NCI-H2107 (cell line): ENCODE results near the gene AKAP1.

Source experiments
- DNase-seq: peaks from one replicate; lab custom pipeline; 2025; lab: John Stamatoyannopoulos, UW

The AKAP1 gene

GRCh38 chr17:57130708-57131461 is 45.8 kb downstream of the AKAP1 start:
- DNase-seq, result peak; percentile 53

DNA sequence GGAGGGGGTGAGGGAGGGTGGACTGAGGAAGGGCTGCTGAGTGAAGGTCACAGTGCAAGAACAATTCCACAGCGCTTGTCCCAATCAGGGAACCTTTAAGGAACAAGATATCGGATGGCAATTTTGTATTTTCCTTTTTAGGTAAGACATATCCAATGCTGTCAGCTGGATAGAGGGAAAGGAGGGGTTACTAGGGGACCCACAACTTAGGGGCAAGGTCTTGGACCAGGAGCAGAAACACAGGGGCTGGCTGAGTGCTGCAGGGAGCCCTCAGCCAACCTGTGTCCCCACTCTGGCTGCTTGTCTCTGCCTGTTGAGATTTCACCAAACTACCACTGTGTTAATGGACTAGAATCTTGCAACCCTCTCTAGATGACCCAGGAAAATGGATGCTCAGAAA is 47.6 kb downstream of the AKAP1 start:
- no peak for DNase-seq

- DNase-seq, result no peak
These were observed 48.4 kb downstream of the AKAP1 start for GRCh38 chr17:57133486-57133885.

DNA sequence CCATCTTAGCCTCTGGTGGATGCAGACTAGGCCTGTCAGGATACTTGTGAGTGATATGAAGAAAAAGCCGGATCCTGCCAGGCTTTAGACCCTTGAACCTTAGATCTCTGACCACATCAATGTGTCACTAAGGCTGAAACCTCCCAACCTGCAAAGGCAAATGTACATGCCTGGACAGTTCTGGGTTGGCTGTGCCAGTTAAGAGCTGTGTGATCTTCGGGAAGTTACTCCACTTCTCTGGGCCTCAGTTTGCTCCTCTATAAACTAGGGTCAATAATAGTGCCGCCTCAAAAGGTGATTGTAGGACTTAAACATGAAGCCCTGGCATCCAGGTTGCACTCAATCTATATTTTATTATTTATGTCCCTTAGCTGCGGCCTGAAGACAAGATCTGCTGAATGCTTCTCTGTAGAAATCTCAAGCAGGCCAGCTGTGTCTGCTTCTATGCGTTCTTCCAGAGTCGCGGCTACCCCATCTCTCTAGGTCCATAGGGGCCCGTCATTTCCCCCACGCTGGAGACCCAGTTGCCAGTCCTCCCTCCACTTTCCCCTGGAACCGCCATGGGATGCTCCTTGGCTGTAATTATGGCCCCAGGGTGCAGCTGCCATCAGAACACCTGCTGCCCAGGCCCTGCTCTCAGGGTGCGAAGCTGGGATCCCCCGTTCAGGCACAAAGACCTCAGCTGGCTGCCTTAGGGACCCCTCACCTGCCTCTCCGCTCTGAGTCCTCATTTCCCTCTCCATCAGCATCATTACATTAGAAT is 50.2 kb downstream of the AKAP1 start:
- DNase-seq, result no peak

- DNase-seq, result no peak
These were observed 50.8 kb downstream of the AKAP1 start for GRCh38 chr17:57135789-57136291.

DNA sequence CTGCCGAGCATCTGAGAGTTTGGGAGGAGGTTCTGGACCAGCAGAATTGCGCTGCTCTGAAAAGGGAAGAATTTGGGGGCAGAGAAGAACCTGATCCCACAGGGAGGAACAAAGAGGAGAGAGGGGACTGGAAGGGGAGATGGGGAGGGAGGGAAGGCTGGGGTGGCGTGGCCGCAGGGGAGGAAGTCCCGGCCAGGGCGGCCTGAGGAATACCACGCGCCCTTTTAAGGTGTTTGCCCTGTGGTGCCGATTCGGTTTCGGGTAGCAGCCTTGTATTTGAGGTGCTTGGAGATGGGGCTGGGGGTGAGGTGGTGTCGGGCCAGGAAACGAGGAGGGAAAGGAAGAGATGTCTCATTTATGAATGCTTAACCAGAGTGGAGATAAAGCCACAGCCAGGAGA is 51.3 kb downstream of the AKAP1 start:
- DNase-seq, result no peak

- DNase-seq, result no peak
These were observed 53.2 kb downstream of the AKAP1 start for GRCh38 chr17:57138030-57138911.

GRCh38 chr17:57138956-57139576 is 54.0 kb downstream of the AKAP1 start:
- DNase-seq, result no peak

GRCh38 chr17:57140316-57140715 is 55.3 kb downstream of the AKAP1 start:
- no peak for DNase-seq

- DNase-seq, result no peak
These were observed 57.9 kb downstream of the AKAP1 start for GRCh38 chr17:57142925-57143324.

DNA sequence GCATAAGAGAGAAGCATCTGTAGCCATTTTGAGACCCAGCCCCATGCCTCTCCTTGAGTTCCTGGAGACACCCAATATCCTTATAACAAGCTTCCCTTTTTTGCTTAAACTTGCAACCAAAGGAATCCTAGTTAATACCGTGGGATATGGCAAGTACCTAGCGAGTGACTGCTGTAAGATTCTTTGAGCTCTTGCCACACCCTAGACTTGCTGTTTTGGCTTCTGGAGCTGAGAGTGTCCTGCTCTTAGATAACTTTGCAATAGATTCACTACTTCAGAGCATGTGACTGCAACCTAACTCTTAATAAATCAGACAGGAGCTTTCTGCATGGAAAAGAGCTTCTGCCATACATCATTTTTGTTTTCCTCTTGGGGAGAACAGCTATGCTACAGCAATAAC is 58.3 kb downstream of the AKAP1 start:
- DNase-seq, result no peak

DNA sequence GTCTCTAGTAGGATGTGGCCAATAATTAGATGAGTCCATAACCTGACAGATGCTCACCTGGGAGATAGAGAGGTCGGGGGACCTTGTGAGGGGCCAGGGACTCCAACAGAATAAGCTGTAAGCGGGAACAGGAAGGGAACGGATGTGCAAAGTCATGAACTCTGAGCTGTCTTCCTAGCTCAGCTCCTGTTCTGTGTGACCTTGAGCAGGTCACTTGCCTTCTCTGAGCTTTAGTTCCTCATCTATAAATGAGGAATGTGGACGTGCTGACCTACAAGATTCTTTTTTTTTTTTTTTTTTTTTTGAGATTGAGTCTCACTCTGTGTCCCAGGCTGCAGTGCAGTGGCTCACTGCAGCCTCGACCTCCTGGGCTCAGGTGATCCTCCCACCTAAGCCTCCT is 58.9 kb downstream of the AKAP1 start:
- no peak for DNase-seq

GRCh38 chr17:57144567-57144966 is 59.5 kb downstream of the AKAP1 start:
- no peak for DNase-seq

DNA sequence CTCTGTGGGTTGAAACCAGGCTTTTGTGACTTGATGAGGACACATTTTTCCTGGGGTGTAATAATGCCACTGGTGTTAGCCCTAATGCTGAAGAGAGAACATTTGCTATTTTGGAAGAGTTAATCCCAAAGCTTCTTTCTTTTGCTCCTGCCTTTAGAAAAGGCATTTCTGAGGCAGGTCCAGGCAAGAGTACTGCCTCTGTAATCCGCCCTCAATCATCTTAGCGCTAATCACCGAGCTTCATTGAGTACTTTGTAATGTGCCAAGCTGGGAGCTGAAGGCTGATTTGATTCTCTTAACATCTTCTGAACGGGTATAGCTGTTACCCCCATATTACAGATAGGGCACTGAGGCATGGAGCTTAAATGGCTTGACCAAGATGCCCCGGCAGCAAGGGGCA is 60.3 kb downstream of the AKAP1 start:
- DNase-seq, result no peak

DNA sequence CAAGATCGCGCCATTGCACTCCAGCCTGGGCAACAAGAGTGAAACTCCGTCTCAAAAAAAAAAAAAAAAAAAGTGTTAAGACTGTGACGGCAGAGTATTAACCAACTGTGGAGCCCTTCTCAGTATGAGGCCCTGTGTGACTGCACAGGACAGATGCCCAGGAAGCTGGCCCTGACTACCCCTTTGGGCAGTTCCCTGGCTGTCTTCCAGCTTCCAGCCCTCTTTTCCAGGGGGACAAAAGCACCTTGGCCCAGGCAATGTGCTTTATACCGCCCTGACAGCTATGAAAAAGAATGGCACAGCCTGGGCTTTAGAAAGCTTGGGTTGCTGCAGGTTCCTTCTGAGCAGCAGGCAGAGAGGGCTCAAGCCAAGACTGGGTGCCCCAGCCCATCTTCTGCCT is 61.2 kb downstream of the AKAP1 start:
- DNase-seq, result no peak

DNA sequence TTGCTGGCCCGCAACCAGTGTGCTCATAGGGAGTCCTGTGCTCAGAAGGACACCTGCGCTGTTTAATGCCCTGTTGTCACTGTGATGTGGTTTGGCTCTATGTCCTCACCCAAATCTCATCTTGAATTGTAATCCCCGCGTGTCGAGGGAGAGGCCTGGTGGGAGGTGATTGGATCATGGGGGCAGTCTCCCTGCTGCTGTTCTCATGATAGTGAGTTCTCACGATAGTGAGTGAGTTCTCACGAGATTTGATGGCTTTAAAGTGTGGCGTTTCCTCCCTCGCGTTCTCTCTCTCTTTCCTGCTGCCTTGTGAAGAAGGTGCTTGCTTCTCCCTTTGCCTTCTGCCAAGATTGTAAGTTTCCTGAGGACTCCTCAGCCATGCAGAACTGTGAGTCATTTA is 66.8 kb downstream of the AKAP1 start:
- no peak for DNase-seq

GRCh38 chr17:57152967-57153528 is 68.0 kb downstream of the AKAP1 start:
- DNase-seq, result no peak

- DNase-seq, result no peak
These were observed 69.9 kb downstream of the AKAP1 start for GRCh38 chr17:57154921-57155320.

DNA sequence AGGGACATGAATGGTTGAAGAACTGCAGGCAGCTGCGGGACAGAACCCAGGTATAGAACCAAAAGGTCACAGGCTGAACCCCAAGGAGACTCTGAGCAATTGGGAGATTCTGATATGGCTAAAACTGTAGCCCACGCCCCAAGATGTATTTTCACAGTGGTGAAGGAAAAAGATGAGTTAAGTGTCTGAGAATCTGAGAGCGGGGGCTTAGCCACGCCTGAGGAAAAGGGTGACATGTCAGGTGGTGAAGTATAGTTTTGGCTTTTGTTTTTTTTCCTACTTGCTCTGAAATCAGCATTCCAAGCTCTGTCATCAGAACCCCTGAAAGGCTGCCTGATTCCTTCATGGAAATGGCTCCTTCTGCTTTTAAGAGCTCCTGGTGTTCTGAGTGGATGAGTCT is 73.3 kb downstream of the AKAP1 start:
- no peak for DNase-seq

GRCh38 chr17:57158795-57159194 is 73.7 kb downstream of the AKAP1 start:
- no peak for DNase-seq

DNA sequence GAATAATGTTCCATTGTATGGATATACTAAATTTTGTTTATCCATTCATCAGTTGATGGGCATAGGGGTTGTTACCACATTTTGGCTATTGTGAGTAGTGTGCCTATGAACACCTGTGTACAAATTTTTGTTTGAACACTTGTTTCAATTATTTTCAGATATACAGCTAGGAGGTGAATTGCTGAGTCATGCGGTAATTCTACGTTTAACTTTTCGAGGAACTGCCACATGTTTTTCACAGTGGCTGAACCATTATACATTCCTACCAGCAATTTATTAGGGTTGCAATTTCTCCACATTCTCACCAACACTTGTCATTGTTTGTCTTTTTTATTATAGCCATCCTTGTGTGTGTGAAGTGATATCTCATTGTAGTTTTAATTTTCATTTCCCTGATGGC is 75.6 kb downstream of the AKAP1 start:
- no peak for DNase-seq

DNA sequence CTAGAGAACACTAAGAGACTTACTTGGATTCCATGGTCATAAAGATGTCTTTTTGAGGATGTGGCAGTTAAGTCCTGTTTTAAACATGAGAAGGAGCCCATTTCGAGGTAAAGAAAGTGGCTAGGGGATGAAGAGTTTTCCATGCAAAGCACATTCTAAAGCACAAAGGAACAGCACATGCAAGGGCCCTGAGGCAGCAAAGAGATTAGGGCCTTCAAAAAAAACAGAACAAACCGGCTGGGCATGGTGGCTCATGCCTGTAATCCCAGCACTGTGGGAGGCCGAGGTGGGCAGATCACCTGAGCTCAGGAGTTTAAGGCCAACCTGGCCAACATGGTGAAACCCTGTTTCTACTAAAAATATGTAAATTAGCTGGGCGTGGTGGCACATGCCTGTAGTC is 79.8 kb downstream of the AKAP1 start:
- no peak for DNase-seq
